Breast epithelium (tissue), 3 donors: ENCODE data around the gene CEACAM5.

ENCODE experiments used
- CTCF ChIP-seq, 3 donors: fragments of 450-650 bp; IDR thresholded peaks; one replicate each; pipeline ENCODE4 v1.5.1; 2016 to 2017; ENCODE audit warnings: antibody characterized with exemption in 3 of 3, mild to moderate bottlenecking in 3 of 3, moderate library complexity in 3 of 3
- POLR2A ChIP-seq: fragments of 450-650 bp; IDR thresholded peaks from one replicate; pipeline ENCODE4 v1.6.1; 2016; ENCODE audit warnings: antibody characterized with exemption, mild to moderate bottlenecking, moderate library complexity
- POLR2AphosphoS5 ChIP-seq, 3 donors: sonication (generic); formaldehyde crosslinking; IDR thresholded peaks; one replicate each; pipeline ENCODE4 v1.6.1; 2017; ENCODE audit warnings: antibody characterized with exemption in 3 of 3

GRCh38 chr19:41741244-41741554 is 32.8 kb downstream of the CEACAM5 start:
- TF ChIP-seq CTCF (IDR thresholded peaks at IDR 0.05) (no peak), POLR2AphosphoS5 (IDR thresholded peaks at IDR 0.05) (no peak), POLR2A (no peak)
